ENCODE data around the gene RHOA. TPM values are rescaled to one million over a fixed set of nuclear protein-coding genes. Genes with fewer than 3 reads are reported as not detected.

The RHOA gene
- total and polyA plus RNA-seq, 5 donors from 2014 or later, result 319 to 818 (median 608) TPM

- peaks cover 3% of the 10 kb centered on the region for H3K36me3 ChIP-seq (ENCODE audit: control insufficient read depth, insufficient read depth, low read length)
- no peaks in the 10 kb centered on the region for H3K27me3 ChIP-seq (ENCODE audit: control insufficient read depth, insufficient read depth, low read length)
- Mint-ChIP-seq H3K9me3 (no peaks in the 10 kb centered on the region), H3K27me3 (no peaks in the 10 kb centered on the region), H3K4me3 (no peak overlapping the region), H3K4me1 (peaks cover 26 to 86% (median 46%) of the 10 kb centered on the region in 4 donors), H3K27ac (peak overlapping the region in 1 of 3 donors; percentile 32), H3K36me3 (peaks cover 3% of the 10 kb centered on the region)
- no peak overlapping the region for H3K27ac ChIP-seq (ENCODE audit: insufficient read depth, low read length, poor library complexity, severe bottlenecking)
- no peak overlapping the region for H3K4me3 ChIP-seq (ENCODE audit: low read depth, low read length)
- H3K9me3 ChIP-seq (ENCODE audit: control insufficient read depth in 2 of 2, low read length in 2 of 2), result no peaks in the 10 kb centered on the region
- H3K4me1 ChIP-seq (ENCODE audit: control insufficient read depth, insufficient read depth, low read length, poor library complexity, severe bottlenecking), result peaks cover 32% of the 10 kb centered on the region
- DNase-seq, result no peak
- ATAC-seq (ENCODE audit: low read depth in 2 of 2), result no peak
Measured at GRCh38 chr3:49383387-49383786, 28.4 kb downstream of the RHOA start.

- Histone ChIP-seq H3K36me3 (ENCODE audit: control insufficient read depth, insufficient read depth, low read length) (peaks cover 22% of the 10 kb centered on the region), H3K9me3 (ENCODE audit: control insufficient read depth in 2 of 2, low read length in 2 of 2) (no peaks in the 10 kb centered on the region), H3K4me1 (ENCODE audit: control insufficient read depth, insufficient read depth, low read length, poor library complexity, severe bottlenecking) (peaks cover 7% of the 10 kb centered on the region), H3K27me3 (ENCODE audit: control insufficient read depth, insufficient read depth, low read length) (no peaks in the 10 kb centered on the region), H3K4me3 (ENCODE audit: low read depth, low read length) (no peak overlapping the region), H3K27ac (ENCODE audit: insufficient read depth, low read length, poor library complexity, severe bottlenecking) (no peak overlapping the region)
- H3K9me3 Mint-ChIP-seq, result no peaks in the 10 kb centered on the region
- H3K27me3 Mint-ChIP-seq, result no peaks in the 10 kb centered on the region
- H3K4me1 Mint-ChIP-seq, result peaks cover 15 to 71% (median 23%) of the 10 kb centered on the region in 4 donors
- no peak for ATAC-seq (ENCODE audit: low read depth in 2 of 2)
- H3K4me3 Mint-ChIP-seq, result no peak overlapping the region
- H3K36me3 Mint-ChIP-seq, result peaks cover 10% of the 10 kb centered on the region
- no peak for DNase-seq
- peak overlapping the region in 2 of 3 donors; percentile 54 to 62 for H3K27ac Mint-ChIP-seq
Measured at GRCh38 chr3:49378249-49378895, 33.4 kb downstream of the RHOA start.

GRCh38 chr3:49377483-49377882, 34.3 kb downstream of the RHOA start:
- H3K4me3 ChIP-seq (ENCODE audit: low read depth, low read length), result no peak overlapping the region
- peaks cover 15 to 68% (median 24%) of the 10 kb centered on the region in 4 donors for H3K4me1 Mint-ChIP-seq

GRCh38 chr3:49371946-49372345, 39.8 kb downstream of the RHOA start:
- H3K9me3 ChIP-seq (ENCODE audit: control insufficient read depth in 2 of 2, low read length in 2 of 2), result no peaks in the 10 kb centered on the region
- H3K27ac ChIP-seq (ENCODE audit: insufficient read depth, low read length, poor library complexity, severe bottlenecking), result no peak overlapping the region
- H3K27me3 Mint-ChIP-seq, result no peaks in the 10 kb centered on the region
- H3K4me3 Mint-ChIP-seq, result no peak overlapping the region
- H3K36me3 ChIP-seq (ENCODE audit: control insufficient read depth, insufficient read depth, low read length), result peaks cover 74% of the 10 kb centered on the region
- H3K36me3 Mint-ChIP-seq, result peaks cover 28% of the 10 kb centered on the region
- DNase-seq (no peak), ATAC-seq (ENCODE audit: low read depth in 2 of 2) (no peak)
- no peaks in the 10 kb centered on the region for H3K27me3 ChIP-seq (ENCODE audit: control insufficient read depth, insufficient read depth, low read length)
- no peaks in the 10 kb centered on the region for H3K9me3 Mint-ChIP-seq
- no peaks in the 10 kb centered on the region for H3K4me1 ChIP-seq (ENCODE audit: control insufficient read depth, insufficient read depth, low read length, poor library complexity, severe bottlenecking)
- H3K27ac Mint-ChIP-seq, result peak overlapping the region in 1 of 3 donors; percentile 39
- H3K4me3 ChIP-seq (ENCODE audit: low read depth, low read length), result no peak overlapping the region
- peaks cover 15 to 42% (median 17%) of the 10 kb centered on the region in 4 donors for H3K4me1 Mint-ChIP-seq

More at GRCh38 chr3:49377483-49377882, 34.3 kb downstream of the RHOA start:
- peak in 1 of 2 donors; percentile 46 for ATAC-seq (ENCODE audit: low read depth in 2 of 2)
- H3K27me3 ChIP-seq (ENCODE audit: control insufficient read depth, insufficient read depth, low read length), result no peaks in the 10 kb centered on the region
- no peaks in the 10 kb centered on the region for H3K9me3 ChIP-seq (ENCODE audit: control insufficient read depth in 2 of 2, low read length in 2 of 2)
- Mint-ChIP-seq H3K9me3 (no peaks in the 10 kb centered on the region), H3K36me3 (peaks cover 17% of the 10 kb centered on the region), H3K27ac (peak overlapping the region; percentile 38 to 68 (median 56)), H3K4me3 (peak overlapping the region in 2 of 4 donors; percentile 28 to 63), H3K27me3 (no peaks in the 10 kb centered on the region)
- peaks cover 7% of the 10 kb centered on the region for H3K4me1 ChIP-seq (ENCODE audit: control insufficient read depth, insufficient read depth, low read length, poor library complexity, severe bottlenecking)
- no peak overlapping the region for H3K27ac ChIP-seq (ENCODE audit: insufficient read depth, low read length, poor library complexity, severe bottlenecking)
- H3K36me3 ChIP-seq (ENCODE audit: control insufficient read depth, insufficient read depth, low read length), result peaks cover 31% of the 10 kb centered on the region
- DNase-seq, result peak in 2 of 3 donors; percentile 17 to 51

- H3K36me3 Mint-ChIP-seq, result peaks cover 39% of the 10 kb centered on the region
- H3K4me1 Mint-ChIP-seq, result peaks cover 15 to 39% (median 19%) of the 10 kb centered on the region in 4 donors
- no peak for ATAC-seq (ENCODE audit: low read depth in 2 of 2)
- H3K27me3 Mint-ChIP-seq, result no peaks in the 10 kb centered on the region
- no peaks in the 10 kb centered on the region for H3K27me3 ChIP-seq (ENCODE audit: control insufficient read depth, insufficient read depth, low read length)
- no peaks in the 10 kb centered on the region for H3K9me3 Mint-ChIP-seq
- H3K4me1 ChIP-seq (ENCODE audit: control insufficient read depth, insufficient read depth, low read length, poor library complexity, severe bottlenecking), result no peaks in the 10 kb centered on the region
- H3K36me3 ChIP-seq (ENCODE audit: control insufficient read depth, insufficient read depth, low read length), result peaks cover 86% of the 10 kb centered on the region
- peak overlapping the region in 2 of 3 donors; percentile 5 to 39 for H3K27ac Mint-ChIP-seq
- no peak overlapping the region for H3K4me3 ChIP-seq (ENCODE audit: low read depth, low read length)
- DNase-seq, result no peak
- peak overlapping the region in 1 of 4 donors; percentile 6 for H3K4me3 Mint-ChIP-seq
- no peaks in the 10 kb centered on the region for H3K9me3 ChIP-seq (ENCODE audit: control insufficient read depth in 2 of 2, low read length in 2 of 2)
- H3K27ac ChIP-seq (ENCODE audit: insufficient read depth, low read length, poor library complexity, severe bottlenecking), result no peak overlapping the region
Measured at GRCh38 chr3:49370585-49371290, 41.0 kb downstream of the RHOA start.

GRCh38 chr3:49362561-49362960, 49.2 kb downstream of the RHOA start:
- H3K4me1 Mint-ChIP-seq, result peaks cover 0 to 24% (median 7%) of the 10 kb centered on the region in 4 donors
- Histone ChIP-seq H3K27me3 (ENCODE audit: control insufficient read depth, insufficient read depth, low read length) (no peaks in the 10 kb centered on the region), H3K36me3 (ENCODE audit: control insufficient read depth, insufficient read depth, low read length) (peaks cover 58% of the 10 kb centered on the region), H3K27ac (ENCODE audit: insufficient read depth, low read length, poor library complexity, severe bottlenecking) (no peak overlapping the region), H3K9me3 (ENCODE audit: control insufficient read depth in 2 of 2, low read length in 2 of 2) (no peaks in the 10 kb centered on the region), H3K4me1 (ENCODE audit: control insufficient read depth, insufficient read depth, low read length, poor library complexity, severe bottlenecking) (peaks cover 15% of the 10 kb centered on the region), H3K4me3 (ENCODE audit: low read depth, low read length) (no peak overlapping the region)
- no peak for ATAC-seq (ENCODE audit: low read depth in 2 of 2)
- peaks cover 21% of the 10 kb centered on the region for H3K36me3 Mint-ChIP-seq
- no peak overlapping the region for H3K4me3 Mint-ChIP-seq
- no peaks in the 10 kb centered on the region for H3K9me3 Mint-ChIP-seq
- H3K27me3 Mint-ChIP-seq, result no peaks in the 10 kb centered on the region
- peak overlapping the region in 1 of 3 donors; percentile 52 for H3K27ac Mint-ChIP-seq
- no peak for DNase-seq

- H3K4me3 Mint-ChIP-seq, result peak overlapping the region; percentile 89 to 95 (median 94)
- H3K27ac Mint-ChIP-seq, result peak overlapping the region; percentile 12 to 83 (median 61)
- Histone ChIP-seq H3K9me3 (ENCODE audit: control insufficient read depth in 2 of 2, low read length in 2 of 2) (no peaks in the 10 kb centered on the region), H3K4me1 (ENCODE audit: control insufficient read depth, insufficient read depth, low read length, poor library complexity, severe bottlenecking) (peaks cover 26% of the 10 kb centered on the region), H3K4me3 (ENCODE audit: low read depth, low read length) (no peak overlapping the region), H3K27me3 (ENCODE audit: control insufficient read depth, insufficient read depth, low read length) (no peaks in the 10 kb centered on the region), H3K36me3 (ENCODE audit: control insufficient read depth, insufficient read depth, low read length) (peaks cover 38% of the 10 kb centered on the region), H3K27ac (ENCODE audit: insufficient read depth, low read length, poor library complexity, severe bottlenecking) (peak overlapping the region; percentile 30)
- peaks cover 0 to 30% (median 19%) of the 10 kb centered on the region in 4 donors for H3K4me1 Mint-ChIP-seq
- peaks cover 17% of the 10 kb centered on the region for H3K36me3 Mint-ChIP-seq
- no peak for DNase-seq
- no peaks in the 10 kb centered on the region for H3K27me3 Mint-ChIP-seq
- no peak for ATAC-seq (ENCODE audit: low read depth in 2 of 2)
- no peaks in the 10 kb centered on the region for H3K9me3 Mint-ChIP-seq
Measured at GRCh38 chr3:49359623-49360022, 52.2 kb downstream of the RHOA start.

All from CD4-positive, CD25-positive, alpha-beta regulatory T cell (primary cell).